B cell (primary cell): ENCODE data around the gene ZNF814. TPM values are rescaled to one million over a fixed set of nuclear protein-coding genes. Genes with fewer than 3 reads are reported as not detected.
"Not testable (repeated sequence)": the region's sequence is repeated elsewhere in the genome, so short reads cannot be mapped to it uniquely, and the experiment has no call there.

Source experiments
- ATAC-seq: fragments of 200-7000 bp; cut with Tn5 transposase; one replicate; pipeline ENCODE4 v1.10.0; 2021; ENCODE audit warnings: low read depth, mild to moderate bottlenecking, moderate number of reproducible peaks, moderate library complexity
- CTCF ChIA-PET: fragments of 350-600 bp; sonication (Branson Sonifier 250); formaldehyde crosslinking; loops from one replicate; lab custom pipeline; 2021; ENCODE audit warnings: antibody characterized with exemption, inconsistent platforms; lab: Charles Lee
- POLR2A ChIA-PET: fragments of 350-600 bp; sonication (Branson Sonifier 250); formaldehyde crosslinking; loops from one replicate; lab custom pipeline; 2021; ENCODE audit warnings: antibody characterized with exemption; lab: Charles Lee
- DNase-seq: peaks from one replicate; pipeline ENCODE4 v3.0.0; 2013
- H2AFZ ChIP-seq: 2 replicates; pipeline ENCODE4 v1.6.1; 2012; ENCODE audit warnings: mild to moderate bottlenecking, low read depth, low read length; ENCODE audit not compliant: insufficient read depth, poor library complexity, severe bottlenecking
- H3K27ac ChIP-seq, 2 donors: 1 replicate in 1 of 2; 2 replicates in 1 of 2; pipeline ENCODE4 v1.5.1; 2012 to 2013; ENCODE audit warnings: low read length in 2 of 2, mild to moderate bottlenecking in 2 of 2, moderate library complexity in 1 of 2
- H3K27me3 ChIP-seq, 4 experiments: fragments of 200-600 bp in 1 of 4; sonication (generic) in 1 of 4; replicated peaks in 1 of 4; 1 replicate in 2 of 4; 2 replicates in 2 of 4; pipeline versions ENCODE4 v1.6.1 to v1.7.0; 2013 to 2016; ENCODE audit warnings: low read length in 3 of 4, mild to moderate bottlenecking in 2 of 4, mixed read lengths in 1 of 4, moderate library complexity in 1 of 4; ENCODE audit not compliant: insufficient read depth in 4 of 4, control insufficient read depth in 3 of 4; ENCODE audit errors: control extremely low read depth in 1 of 4
- H3K36me3 ChIP-seq, 2 experiments: replicated peaks in 1 of 2; 1 replicate in 1 of 2; 2 replicates in 1 of 2; pipeline versions ENCODE4 v1.6.1 to v1.7.1; 2013; ENCODE audit warnings: low read length in 1 of 2; ENCODE audit not compliant: insufficient read depth in 2 of 2, control insufficient read depth in 1 of 2; ENCODE audit errors: control extremely low read depth in 1 of 2, extremely low read depth in 1 of 2
- H3K4me1 ChIP-seq, 2 donors: fragments of 200-600 bp in 1 of 2; sonication (generic) in 1 of 2; 1 replicate in 1 of 2; 2 replicates in 1 of 2; pipeline versions ENCODE4 v1.5.1 to v1.6.1; 2013 to 2017; ENCODE audit warnings: low read length in 2 of 2; ENCODE audit not compliant: control insufficient read depth in 2 of 2, insufficient read depth in 2 of 2
- H3K4me2 ChIP-seq: replicated peaks from 2 replicates; pipeline ENCODE3; 2012; ENCODE audit warnings: mild to moderate bottlenecking, low read depth, low read length; ENCODE audit not compliant: poor library complexity, severe bottlenecking
- H3K4me3 ChIP-seq, 5 experiments: fragments of 200-600 bp in 1 of 5; sonication (generic) in 1 of 5; 1 replicate in 3 of 5; 2 replicates in 2 of 5; pipeline versions ENCODE4 v1.5.1 to v1.7.0; 2011 to 2016; ENCODE audit warnings: low read length in 4 of 5, mild to moderate bottlenecking in 4 of 5, low read depth in 2 of 5, control low read depth in 1 of 5, moderate library complexity in 1 of 5; ENCODE audit not compliant: insufficient read depth in 1 of 5; ENCODE audit errors: control extremely low read depth in 1 of 5, extremely low read depth in 1 of 5
- H3K79me2 ChIP-seq: fragments of 200-600 bp; sonication (generic); one replicate; pipeline ENCODE4 v1.6.0; 2016; ENCODE audit warnings: low read length; ENCODE audit not compliant: control insufficient read depth, insufficient read depth
- H3K9ac ChIP-seq: fragments of 200-600 bp; sonication (generic); 2 replicates; pipeline ENCODE4 v1.6.1; 2017; ENCODE audit warnings: mild to moderate bottlenecking, low read length, moderate library complexity
- H3K9me3 ChIP-seq, 3 donors: one replicate each; pipeline versions ENCODE4 v1.6.1 to v1.7.1; 2013; ENCODE audit warnings: low read length in 2 of 3; ENCODE audit not compliant: control insufficient read depth in 2 of 3, insufficient read depth in 1 of 3; ENCODE audit errors: control extremely low read depth in 1 of 3
- H4K20me1 ChIP-seq: 2 replicates; pipeline ENCODE4 v1.6.0; 2012; ENCODE audit warnings: mild to moderate bottlenecking, low read length; ENCODE audit not compliant: insufficient read depth, control insufficient read depth, poor library complexity, severe bottlenecking
- H3K27ac Mint-ChIP-seq: one replicate; pipeline ENCODE4 v1.8.0; 2021; ENCODE audit warnings: mixed read lengths
- H3K27me3 Mint-ChIP-seq: one replicate; pipeline ENCODE4 v1.8.0; 2021; ENCODE audit warnings: mixed read lengths
- H3K4me1 Mint-ChIP-seq: one replicate; pipeline ENCODE4 v1.8.0; 2021; ENCODE audit warnings: mixed read lengths
- H3K4me3 Mint-ChIP-seq: one replicate; pipeline ENCODE4 v1.8.0; 2021; ENCODE audit warnings: mixed read lengths
- H3K9me3 Mint-ChIP-seq: one replicate; pipeline ENCODE4 v1.8.0; 2022; ENCODE audit warnings: mixed read lengths; ENCODE audit not compliant: insufficient read depth
- WGBS: methylation state at CpG from one replicate; pipeline ENCODE4 v1.1.5; 2013; ENCODE audit warnings: missing lambda C conversion rate; ENCODE audit not compliant: insufficient coverage; 5-methylcytosine and 5-hydroxymethylcytosine counted together
- intact Hi-C: fragments of 100-400 bp; cut with micrococcal nuclease; formaldehyde crosslinking; loops from one replicate; pipeline ENCODE4 v1.10.0; 2022
- polyA plus RNA-seq: library from polyadenylated mRNA; depleted of rRNA; stranded (reverse); fragments of >200 nt; gene quantifications from 2 replicates; pipeline ENCODE4 v1.2.3, GENCODE V29; 2012
- total RNA-seq, 2 donors: library from RNA; stranded (reverse); fragments of 120-200 nt in 1 of 2; gene quantifications; 1 replicate in 1 of 2; 2 replicates in 1 of 2; pipeline versions ENCODE4 v1.2.3 to v1.2.4, GENCODE V29; 2013 to 2022

The ZNF814 gene
- total and polyA plus RNA-seq, 2 donors (not counting 1 experiment from before 2014, with no cell fraction given): 28.9 to 83.9 TPM

GRCh38 chr19:57821501-57821900 is 67.3 kb downstream of the ZNF814 start:
- peaks cover 49% of the 10 kb centered on the region for H3K4me1 Mint-ChIP-seq
- ATAC-seq, H3K9ac ChIP-seq, intact Hi-C loops, H3K9me3 ChIP-seq, H3K4me3 ChIP-seq, DNase-seq, H3K27me3 Mint-ChIP-seq, H3K4me2 ChIP-seq, H3K9me3 Mint-ChIP-seq, H4K20me1 ChIP-seq, H3K27me3 ChIP-seq, H3K27ac ChIP-seq, H3K27ac Mint-ChIP-seq, H3K36me3 ChIP-seq, H2AFZ ChIP-seq, POLR2A ChIA-PET: not testable (repeated sequence)
- H3K4me3 Mint-ChIP-seq: peak overlapping the region; percentile 10
- Histone ChIP-seq H3K79me2 (peaks cover 64% of the 10 kb centered on the region), H3K4me1 (peaks cover 9 to 10% of the 10 kb centered on the region in 2 donors)
- 100% methylated on average over 2 of the region's 3 CpGs for WGBS
- CTCF ChIA-PET: interaction anchor here (1.1 kb wide), 1 partner anchor 13 kb away, joined by 3 read pairs; no protein-coding TSS in a partner anchor

- peak overlapping the region; percentile 84 for H3K4me2 ChIP-seq
These were observed 67.7 kb downstream of the ZNF814 start for GRCh38 chr19:57821095-57821494.

More at GRCh38 chr19:57821095-57821494, 67.7 kb downstream of the ZNF814 start:
- Histone ChIP-seq H3K4me1 (peaks cover 9 to 10% of the 10 kb centered on the region in 2 donors), H3K79me2 (peaks cover 61% of the 10 kb centered on the region)
- H3K4me1 Mint-ChIP-seq: peaks cover 49% of the 10 kb centered on the region
- peak overlapping the region; percentile 97 for H3K27ac Mint-ChIP-seq
- H3K9me3 ChIP-seq, DNase-seq, H3K9ac ChIP-seq, H3K27ac ChIP-seq, H3K9me3 Mint-ChIP-seq, H3K36me3 ChIP-seq, intact Hi-C loops, H4K20me1 ChIP-seq, ATAC-seq, POLR2A ChIA-PET, H3K27me3 Mint-ChIP-seq, H2AFZ ChIP-seq, H3K4me3 ChIP-seq, H3K27me3 ChIP-seq: not testable (repeated sequence)
- WGBS: 100% methylated on average over 1 of the region's 3 CpGs
- peak overlapping the region; percentile 94 for H3K4me3 Mint-ChIP-seq
- CTCF ChIA-PET: interaction anchor here (1.1 kb wide), 1 partner anchor 12 kb away, joined by 3 read pairs; no protein-coding TSS in a partner anchor
